Peyer's patch (tissue), 4 donors: ENCODE measurements around the gene PSMC3.

ENCODE experiments used
- CTCF ChIP-seq, 6 experiments: fragments of 450-650 bp in 4 of 6; fragments of 200-600 bp in 2 of 6; sonication (generic) in 1 of 6; IDR thresholded peaks; one replicate each; pipeline ENCODE4 v1.5.1; 2017 to 2019; ENCODE audit warnings: antibody characterized with exemption in 6 of 6, mild to moderate bottlenecking in 3 of 6, moderate library complexity in 1 of 6
- POLR2A ChIP-seq, 2 donors: fragments of 450-650 bp; IDR thresholded peaks; one replicate each; pipeline ENCODE4 v1.5.1; 2017; ENCODE audit warnings: antibody characterized with exemption in 2 of 2, mild to moderate bottlenecking in 2 of 2, moderate library complexity in 2 of 2

- TF ChIP-seq CTCF (IDR thresholded peaks at IDR 0.05) (no peak), POLR2A (IDR thresholded peaks at IDR 0.05) (no peak)
Measured at GRCh38 chr11:47388697-47389576, 37.3 kb downstream of the PSMC3 start.
